Measurements from ENCODE around the gene CTTNBP2. TPM values are rescaled to one million over a fixed set of nuclear protein-coding genes. Genes with fewer than 3 reads are reported as not detected.

CTTNBP2 gene
- total RNA-seq, 2 donors from 2014 or later, result 5.7 to 8.3 TPM

DNA sequence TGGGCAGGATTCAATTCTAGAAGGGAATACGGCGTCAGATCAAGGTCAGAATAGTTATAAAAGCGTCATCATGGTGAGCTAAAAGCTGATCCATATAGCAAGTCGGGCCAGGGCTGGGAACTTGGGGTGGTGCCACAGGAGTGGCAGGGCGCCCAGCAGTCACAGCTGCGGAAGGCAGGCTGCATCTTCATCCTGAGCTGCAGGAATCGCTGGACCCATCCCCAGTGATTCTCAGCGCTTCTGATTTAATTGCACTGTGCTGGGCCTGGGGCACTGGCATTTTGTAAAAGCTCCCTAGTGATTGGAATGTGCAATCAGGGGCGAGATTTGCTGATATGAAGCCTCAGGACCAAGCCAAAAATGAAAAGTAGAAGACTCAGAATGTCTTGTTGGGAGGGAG lies 135.3 kb downstream of the CTTNBP2 start:
- no peaks in the 10 kb centered on the region for H3K4me1 ChIP-seq (replicated peaks)
- H3K27ac ChIP-seq, result no peak overlapping the region
- no peak for TF ChIP-seq POLR2AphosphoS5 (IDR thresholded peaks at IDR 0.05)
- no peak for TF ChIP-seq POLR2A (IDR thresholded peaks at IDR 0.05)
- TF ChIP-seq, protein P1, sequence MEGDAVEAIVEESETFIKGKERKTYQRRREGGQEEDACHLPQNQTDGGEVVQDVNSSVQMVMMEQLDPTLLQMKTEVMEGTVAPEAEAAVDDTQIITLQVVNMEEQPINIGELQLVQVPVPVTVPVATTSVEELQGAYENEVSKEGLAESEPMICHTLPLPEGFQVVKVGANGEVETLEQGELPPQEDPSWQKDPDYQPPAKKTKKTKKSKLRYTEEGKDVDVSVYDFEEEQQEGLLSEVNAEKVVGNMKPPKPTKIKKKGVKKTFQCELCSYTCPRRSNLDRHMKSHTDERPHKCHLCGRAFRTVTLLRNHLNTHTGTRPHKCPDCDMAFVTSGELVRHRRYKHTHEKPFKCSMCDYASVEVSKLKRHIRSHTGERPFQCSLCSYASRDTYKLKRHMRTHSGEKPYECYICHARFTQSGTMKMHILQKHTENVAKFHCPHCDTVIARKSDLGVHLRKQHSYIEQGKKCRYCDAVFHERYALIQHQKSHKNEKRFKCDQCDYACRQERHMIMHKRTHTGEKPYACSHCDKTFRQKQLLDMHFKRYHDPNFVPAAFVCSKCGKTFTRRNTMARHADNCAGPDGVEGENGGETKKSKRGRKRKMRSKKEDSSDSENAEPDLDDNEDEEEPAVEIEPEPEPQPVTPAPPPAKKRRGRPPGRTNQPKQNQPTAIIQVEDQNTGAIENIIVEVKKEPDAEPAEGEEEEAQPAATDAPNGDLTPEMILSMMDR (IDR thresholded peaks at IDR 0.05), result no peak
- H3K36me3 ChIP-seq, result no peaks in the 10 kb centered on the region
- no peaks in the 10 kb centered on the region for H3K27me3 ChIP-seq (replicated peaks; ENCODE audit: insufficient read depth)
- DNase-seq (ENCODE audit: low spot score), result no peak
- 70% methylated on average over 9 of the region's 9 CpGs for WGBS
- H3K9me3 ChIP-seq, result no peaks in the 10 kb centered on the region
- intact Hi-C loops (cut with DNase I), result no loop called here
- H3K4me3 ChIP-seq, result no peak overlapping the region

DNA sequence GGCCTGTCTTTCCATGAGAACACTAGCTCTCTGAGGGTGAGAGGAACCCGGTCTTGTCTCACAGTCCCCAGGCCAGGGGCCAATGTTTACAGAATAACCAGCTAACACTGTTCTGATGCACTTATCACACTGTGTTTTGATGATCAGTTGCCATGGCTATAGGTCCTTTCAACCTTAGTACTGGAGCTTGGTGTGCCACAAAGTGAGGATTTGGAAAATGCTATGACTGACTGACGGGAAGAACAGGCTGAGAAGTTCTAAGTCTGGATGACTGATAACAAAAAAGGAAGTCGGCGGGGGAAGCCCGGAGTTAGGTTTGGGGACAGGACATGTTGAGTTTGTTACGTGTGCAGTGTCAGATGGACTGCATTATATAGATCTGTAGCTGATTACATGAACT lies 141.8 kb downstream of the CTTNBP2 start:
- intact Hi-C loops (cut with DNase I), result no loop called here

DNA sequence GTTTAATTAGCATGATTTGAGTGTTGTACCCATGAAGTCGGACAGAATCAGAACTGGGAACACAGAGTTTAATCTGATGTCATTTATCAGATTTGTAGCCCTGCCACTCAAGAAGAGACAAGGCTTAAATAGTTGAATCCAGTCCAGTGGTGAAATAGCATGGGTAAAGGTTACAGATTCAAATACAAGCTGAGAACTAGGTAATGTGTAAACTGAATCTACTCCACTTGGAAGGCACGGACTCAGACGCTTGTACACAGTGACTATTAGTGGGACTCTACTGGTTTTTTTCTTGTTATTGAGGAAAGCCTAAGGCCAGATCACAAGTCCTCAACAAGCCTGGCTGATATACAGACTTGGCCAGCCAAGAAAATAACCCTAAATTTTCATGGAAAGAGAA lies 142.9 kb downstream of the CTTNBP2 start:
- Histone ChIP-seq H3K27ac (no peak overlapping the region), H3K27me3 (replicated peaks; ENCODE audit: insufficient read depth) (no peaks in the 10 kb centered on the region), H3K4me1 (replicated peaks) (no peaks in the 10 kb centered on the region), H3K36me3 (no peaks in the 10 kb centered on the region), H3K4me3 (no peak overlapping the region), H3K9me3 (no peaks in the 10 kb centered on the region)
- no peak for DNase-seq (ENCODE audit: low spot score)
- TF ChIP-seq, protein P1 (IDR thresholded peaks at IDR 0.05), result no peak
- no peak for TF ChIP-seq POLR2A (IDR thresholded peaks at IDR 0.05)
- no peak for TF ChIP-seq POLR2AphosphoS5 (IDR thresholded peaks at IDR 0.05)
- WGBS, result 84% methylated on average over 3 of the region's 3 CpGs
- intact Hi-C loops (cut with DNase I), result no loop called here

More for the DNA sequence above, 141.8 kb downstream of the CTTNBP2 start:
- Histone ChIP-seq H3K9me3 (no peaks in the 10 kb centered on the region), H3K4me3 (no peak overlapping the region), H3K27me3 (replicated peaks; ENCODE audit: insufficient read depth) (no peaks in the 10 kb centered on the region), H3K27ac (no peak overlapping the region), H3K4me1 (replicated peaks) (no peaks in the 10 kb centered on the region), H3K36me3 (no peaks in the 10 kb centered on the region)
- TF ChIP-seq POLR2A (IDR thresholded peaks at IDR 0.05), result no peak
- TF ChIP-seq, protein P1 (IDR thresholded peaks at IDR 0.05), result no peak
- no peak for TF ChIP-seq POLR2AphosphoS5 (IDR thresholded peaks at IDR 0.05)
- no peak for DNase-seq (ENCODE audit: low spot score)
- 70% methylated on average over 6 of the region's 6 CpGs for WGBS

DNA sequence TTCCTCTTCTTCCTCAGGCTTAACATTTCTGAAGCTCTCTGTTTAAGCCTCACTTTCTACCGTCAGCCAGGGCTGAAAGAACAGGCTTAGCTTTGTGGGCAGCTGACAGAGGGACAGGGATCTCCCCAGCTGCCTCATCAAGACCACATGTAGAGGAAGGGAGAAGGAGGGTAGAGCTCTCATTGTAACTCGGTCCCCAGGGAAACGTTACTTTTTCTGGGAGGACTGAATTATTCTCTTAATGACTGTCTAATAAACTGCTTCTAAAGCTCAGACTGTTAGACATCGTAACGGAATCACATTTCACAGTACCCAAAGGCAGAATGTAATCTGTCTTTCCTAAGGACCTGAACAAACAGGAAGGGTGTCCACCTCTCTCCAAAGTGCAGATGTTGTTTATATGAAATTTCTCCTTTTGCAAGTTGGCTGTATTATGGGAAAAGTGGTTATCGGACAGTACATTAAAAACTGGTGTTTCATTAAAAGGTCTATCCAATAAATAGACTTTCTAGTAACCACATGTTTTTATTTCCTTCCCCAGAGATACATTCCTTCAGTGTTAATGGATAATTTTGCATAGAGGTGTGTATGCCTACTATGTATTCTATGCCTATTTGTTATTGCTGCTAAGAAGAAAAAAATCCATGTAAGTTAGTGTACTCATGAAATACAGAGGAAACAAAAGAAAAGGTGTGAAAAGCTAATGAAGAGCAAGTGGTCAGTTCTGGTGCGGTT lies 144.2 kb downstream of the CTTNBP2 start:
- WGBS, result 51% methylated on average over 7 of the region's 7 CpGs
- no peaks in the 10 kb centered on the region for H3K27me3 ChIP-seq (replicated peaks; ENCODE audit: insufficient read depth)
- DNase-seq (ENCODE audit: low spot score), result no peak
- TF ChIP-seq, protein P1 (IDR thresholded peaks at IDR 0.05), result no peak
- TF ChIP-seq POLR2AphosphoS5 (IDR thresholded peaks at IDR 0.05) (no peak), POLR2A (IDR thresholded peaks at IDR 0.05) (no peak)
- intact Hi-C loops (cut with DNase I), result no loop called here
- no peaks in the 10 kb centered on the region for H3K36me3 ChIP-seq
- no peaks in the 10 kb centered on the region for H3K4me1 ChIP-seq (replicated peaks)
- H3K4me3 ChIP-seq, result no peak overlapping the region
- H3K27ac ChIP-seq, result no peak overlapping the region
- no peaks in the 10 kb centered on the region for H3K9me3 ChIP-seq

DNA sequence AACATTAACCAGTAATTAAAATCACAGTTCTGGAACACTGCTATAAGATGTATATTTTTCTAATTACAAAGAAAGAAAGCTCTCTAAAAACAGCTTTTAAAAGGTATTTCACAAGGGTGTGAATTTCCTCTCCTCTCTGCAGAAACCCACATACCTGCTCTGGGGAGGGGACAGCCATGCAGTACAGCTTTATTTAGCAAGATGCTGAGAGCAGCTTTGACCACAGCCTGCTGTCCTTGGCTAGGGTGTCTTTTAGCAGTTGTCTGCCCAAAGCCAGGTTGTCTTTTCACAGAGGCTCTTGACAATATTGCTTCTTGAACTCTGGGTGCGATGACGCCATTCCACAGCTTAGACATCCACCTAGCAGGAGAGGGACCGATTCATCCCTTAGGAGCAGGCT lies 148.3 kb downstream of the CTTNBP2 start:
- H3K4me1 ChIP-seq (replicated peaks), result no peaks in the 10 kb centered on the region
- no peaks in the 10 kb centered on the region for H3K9me3 ChIP-seq
- H3K27me3 ChIP-seq (replicated peaks; ENCODE audit: insufficient read depth), result no peaks in the 10 kb centered on the region
- H3K4me3 ChIP-seq, result no peak overlapping the region
- H3K27ac ChIP-seq, result no peak overlapping the region
- DNase-seq (ENCODE audit: low spot score), result no peak
- no peaks in the 10 kb centered on the region for H3K36me3 ChIP-seq
- WGBS, result 96% methylated on average over 3 of the region's 3 CpGs
- intact Hi-C loops (cut with DNase I), result no loop called here
- TF ChIP-seq, protein P1 (IDR thresholded peaks at IDR 0.05), result no peak
- TF ChIP-seq POLR2A (IDR thresholded peaks at IDR 0.05) (no peak), POLR2AphosphoS5 (IDR thresholded peaks at IDR 0.05) (no peak)

Data from prostate gland (tissue), 2 donors.